HL-60 (cell line): ENCODE measurements around the gene LHX5.

ENCODE experiments used
- DNase-seq, 2 experiments: peaks; one replicate each; pipeline ENCODE4 v3.0.0-alpha.2; 2010 to 2020; ENCODE audit warnings: low read depth in 1 of 2, low spot score in 1 of 2
- H3K27ac ChIP-seq: fragments of 250-450 bp; sonication (Bioruptor Pico); replicated peaks from 2 replicates; pipeline ENCODE4 v1.5.1; 2020; ENCODE audit warnings: mild to moderate bottlenecking, moderate library complexity
- H3K27me3 ChIP-seq: fragments of 250-450 bp; sonication (Bioruptor Pico); 2 replicates; pipeline ENCODE4 v1.5.1; 2021; ENCODE audit warnings: mild to moderate bottlenecking, moderate library complexity; ENCODE audit not compliant: insufficient read depth, poor library complexity, severe bottlenecking
- H3K4me3 ChIP-seq: replicated peaks from 2 replicates; pipeline ENCODE4 v1.5.1; 2011; ENCODE audit warnings: mild to moderate bottlenecking, control low read depth, low read length; ENCODE audit not compliant: insufficient read depth
- CTCF ChIP-seq: IDR thresholded peaks from one replicate; pipeline ENCODE4 v1.5.1; 2011; ENCODE audit warnings: low read length, control low read depth, inconsistent platforms; ENCODE audit not compliant: insufficient read depth
- GABPA ChIP-seq: IDR thresholded peaks from 2 replicates; pipeline ENCODE4 v1.6.1; 2012; ENCODE audit warnings: low read depth
- POLR2AphosphoS5 ChIP-seq: IDR thresholded peaks from 2 replicates; pipeline ENCODE4 v1.6.1; 2012; ENCODE audit warnings: low read depth
- REST ChIP-seq: IDR thresholded peaks from 2 replicates; pipeline ENCODE4 v1.6.1; 2012; ENCODE audit warnings: low read depth; ENCODE audit not compliant: insufficient replicate concordance
- SPI1 ChIP-seq: IDR thresholded peaks from 2 replicates; pipeline ENCODE4 v1.6.1; 2012; ENCODE audit warnings: low read depth, mild to moderate bottlenecking, borderline replicate concordance

LHX5 gene

GRCh38 chr12:113461666-113462065, 10.0 kb downstream of the LHX5 start:
- TF ChIP-seq CTCF (peak; percentile 60), REST (no peak)
- peaks cover 38% of the 10 kb centered on the region for H3K27me3 ChIP-seq
- no peak overlapping the region for H3K4me3 ChIP-seq
- H3K27ac ChIP-seq: no peak overlapping the region
- peak; percentile 20 to 51 for DNase-seq

- Histone ChIP-seq H3K4me3 (no peak overlapping the region), H3K27me3 (peaks cover 29% of the 10 kb centered on the region), H3K27ac (no peak overlapping the region)
- DNase-seq: no peak
- TF ChIP-seq GABPA (no peak), POLR2AphosphoS5 (no peak), SPI1 (no peak), CTCF (no peak), REST (no peak)
These were observed 11.7 kb downstream of the LHX5 start for GRCh38 chr12:113459981-113460380.

DNA sequence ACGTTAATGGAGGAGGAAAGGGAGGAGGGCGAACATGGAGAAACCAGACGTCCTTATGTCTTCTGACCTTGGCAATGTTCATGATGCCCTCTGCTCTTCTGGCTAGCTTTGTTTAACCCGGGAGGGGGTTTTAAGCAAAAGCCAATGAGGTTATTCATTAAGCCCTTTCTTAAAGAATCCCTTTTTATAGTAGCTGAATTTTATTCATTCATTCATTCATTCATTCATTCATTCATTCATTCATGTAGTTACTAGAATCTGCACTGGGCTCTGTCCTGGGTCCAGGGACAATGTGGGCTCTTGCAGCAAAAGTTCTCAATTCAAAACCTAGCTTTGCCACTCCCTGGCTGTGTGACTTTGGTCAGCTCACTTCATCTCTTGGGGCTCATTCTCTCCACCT, 14.0 kb downstream of the LHX5 start:
- Histone ChIP-seq H3K27me3 (peaks cover 9% of the 10 kb centered on the region), H3K4me3 (no peak overlapping the region), H3K27ac (no peak overlapping the region)
- DNase-seq: no peak
- TF ChIP-seq GABPA (no peak), POLR2AphosphoS5 (no peak), CTCF (no peak), REST (no peak), SPI1 (no peak)
